22Rv1 (cell line): ENCODE results near the gene DTYMK.
"Not testable (repeated sequence)": the region's sequence is repeated elsewhere in the genome, so short reads cannot be mapped to it uniquely, and the experiment has no call there.

ENCODE experiments used
- H3K27ac ChIP-seq: fragments of 450-650 bp; 2 replicates; pipeline ENCODE4 v1.5.1; 2017
- CTCF ChIP-seq: fragments of 450-650 bp; IDR thresholded peaks from 2 replicates; pipeline ENCODE4 v1.5.1; 2017; ENCODE audit warnings: mild to moderate bottlenecking
- ZFX ChIP-seq: fragments of 450-650 bp; IDR thresholded peaks from 2 replicates; pipeline ENCODE4 v1.6.1; 2017; ENCODE audit warnings: antibody characterized with exemption, borderline replicate concordance

DTYMK gene

GRCh38 chr2:241671457-241672240 is 15.0 kb downstream of the DTYMK start:
- TF ChIP-seq ZFX = no peak
- TF ChIP-seq CTCF = no peak
- no peak overlapping the region for H3K27ac ChIP-seq

GRCh38 chr2:241670333-241671110 is 16.1 kb downstream of the DTYMK start:
- TF ChIP-seq CTCF (no peak), ZFX (no peak)
- no peak overlapping the region for H3K27ac ChIP-seq

GRCh38 chr2:241668839-241669238 is 17.8 kb downstream of the DTYMK start:
- no peak overlapping the region for H3K27ac ChIP-seq
- TF ChIP-seq ZFX = no peak
- TF ChIP-seq CTCF = no peak

GRCh38 chr2:241668354-241668753 is 18.3 kb downstream of the DTYMK start:
- TF ChIP-seq CTCF = no peak
- TF ChIP-seq ZFX = no peak

GRCh38 chr2:241666627-241667400 is 19.8 kb downstream of the DTYMK start:
- no peak overlapping the region for H3K27ac ChIP-seq
- TF ChIP-seq CTCF = no peak

More at GRCh38 chr2:241668354-241668753, 18.3 kb downstream of the DTYMK start:
- H3K27ac ChIP-seq = no peak overlapping the region

- TF ChIP-seq CTCF (peak; percentile 32; the same call in 1 of the 2 replicates), ZFX (no peak)
- H3K27ac ChIP-seq = no peak overlapping the region
These were observed 20.7 kb downstream of the DTYMK start for GRCh38 chr2:241665731-241666440.

- H3K27ac ChIP-seq = not testable (repeated sequence)
These were observed 23.9 kb downstream of the DTYMK start for GRCh38 chr2:241662731-241663130.
